H9 (cell line): ENCODE measurements around the gene NEDD9. TPM values are rescaled to one million over a fixed set of nuclear protein-coding genes. Genes with fewer than 3 reads are reported as not detected.

Experiments used
- DNase-seq: peaks from one replicate; pipeline ENCODE4 v3.0.0-alpha.2; 2017
- H2AFZ ChIP-seq: one replicate; pipeline ENCODE4 v1.6.1; 2013; ENCODE audit warnings: mild to moderate bottlenecking, low read length, control low read depth, moderate library complexity
- H2AK5ac ChIP-seq: 2 replicates; pipeline ENCODE4 v1.6.1; 2013; ENCODE audit warnings: low read length, control low read depth, mixed read lengths; ENCODE audit not compliant: insufficient read length
- H2BK120ac ChIP-seq: one replicate; pipeline ENCODE4 v1.6.1; 2013; ENCODE audit warnings: low read depth, mild to moderate bottlenecking, low read length, control low read depth, inconsistent platforms; ENCODE audit not compliant: poor library complexity, severe bottlenecking
- H2BK12ac ChIP-seq: 2 replicates; pipeline ENCODE4 v1.6.1; 2013; ENCODE audit warnings: low read length, control low read depth, mixed read lengths, low read depth; ENCODE audit not compliant: insufficient read length
- H2BK15ac ChIP-seq: 2 replicates; pipeline ENCODE4 v1.6.1; 2013; ENCODE audit warnings: low read depth, low read length, control low read depth
- H2BK20ac ChIP-seq: one replicate; pipeline ENCODE4 v1.6.1; 2013; ENCODE audit warnings: low read depth, mild to moderate bottlenecking, low read length, control low read depth, inconsistent platforms; ENCODE audit not compliant: poor library complexity, severe bottlenecking
- H2BK5ac ChIP-seq: 2 replicates; pipeline ENCODE4 v1.6.1; 2013; ENCODE audit warnings: low read length, control low read depth, mixed read lengths; ENCODE audit not compliant: insufficient read length
- H3K14ac ChIP-seq: 2 replicates; pipeline ENCODE4 v1.6.1; 2013; ENCODE audit warnings: low read length, control low read depth; ENCODE audit not compliant: insufficient read depth
- H3K18ac ChIP-seq: 2 replicates; pipeline ENCODE4 v1.6.1; 2013; ENCODE audit warnings: low read depth, mild to moderate bottlenecking, mixed read lengths, low read length, control low read depth; ENCODE audit not compliant: insufficient read length
- H3K23ac ChIP-seq: 2 replicates; pipeline ENCODE4 v1.6.1; 2013; ENCODE audit warnings: low read length, control low read depth, mixed read lengths, low read depth; ENCODE audit not compliant: insufficient read length
- H3K23me2 ChIP-seq: 2 replicates; pipeline ENCODE4 v1.6.1; 2013; ENCODE audit warnings: low read depth, mild to moderate bottlenecking, mixed read lengths, low read length, control low read depth; ENCODE audit not compliant: insufficient read length, poor library complexity, severe bottlenecking
- H3K27ac ChIP-seq: 2 replicates; pipeline ENCODE4 v1.5.1; 2013; ENCODE audit warnings: low read length, control low read depth, mixed read lengths, low read depth; ENCODE audit not compliant: insufficient read length
- H3K27me3 ChIP-seq: 2 replicates; pipeline ENCODE4 v1.6.1; 2013; ENCODE audit warnings: low read length, control low read depth, inconsistent platforms; ENCODE audit not compliant: insufficient read depth
- H3K4ac ChIP-seq: 2 replicates; pipeline ENCODE4 v1.6.1; 2013; ENCODE audit warnings: low read depth, mild to moderate bottlenecking, control low read depth, inconsistent platforms, low read length, moderate library complexity
- H3K4me1 ChIP-seq: 2 replicates; pipeline ENCODE4 v1.6.1; 2013; ENCODE audit warnings: low read length, control low read depth, inconsistent platforms; ENCODE audit not compliant: insufficient read depth
- H3K4me2 ChIP-seq: 2 replicates; pipeline ENCODE4 v1.6.1; 2013; ENCODE audit warnings: low read length, control low read depth, mixed read lengths; ENCODE audit not compliant: insufficient read length, insufficient read depth
- H3K56ac ChIP-seq: 2 replicates; pipeline ENCODE4 v1.6.1; 2013; ENCODE audit warnings: low read depth, mild to moderate bottlenecking, mixed read lengths, low read length, control low read depth; ENCODE audit not compliant: insufficient read length
- H3K79me1 ChIP-seq: 2 replicates; pipeline ENCODE4 v1.6.1; 2013; ENCODE audit warnings: low read depth, mild to moderate bottlenecking, moderate library complexity, low read length, control low read depth, inconsistent platforms; ENCODE audit not compliant: insufficient read depth, poor library complexity, severe bottlenecking
- H3K79me2 ChIP-seq: 2 replicates; pipeline ENCODE4 v1.6.1; 2013; ENCODE audit warnings: low read length, control low read depth, inconsistent platforms; ENCODE audit not compliant: insufficient read depth
- H3K9ac ChIP-seq: 2 replicates; pipeline ENCODE4 v1.6.1; 2013; ENCODE audit warnings: low read length, control low read depth, mixed read lengths; ENCODE audit not compliant: insufficient read length; ENCODE audit errors: extremely low read depth
- H3K9me3 ChIP-seq: one replicate; pipeline ENCODE4 v1.6.1; 2013; ENCODE audit warnings: low read depth, low read length, inconsistent platforms; ENCODE audit not compliant: control insufficient read depth
- H3T11ph ChIP-seq: one replicate; pipeline ENCODE4 v1.6.1; 2013; ENCODE audit warnings: mild to moderate bottlenecking, low read length, control low read depth, inconsistent platforms
- H4K20me1 ChIP-seq: one replicate; pipeline ENCODE4 v1.6.1; 2013; ENCODE audit not compliant: control insufficient read depth, insufficient read length, insufficient read depth
- H4K5ac ChIP-seq: 2 replicates; pipeline ENCODE4 v1.6.1; 2013; ENCODE audit warnings: low read depth, mild to moderate bottlenecking, mixed read lengths, low read length, control low read depth; ENCODE audit not compliant: insufficient read length
- H4K8ac ChIP-seq: replicated peaks from 2 replicates; pipeline ENCODE4 v1.6.1; 2013; ENCODE audit warnings: low read length, control low read depth, mixed read lengths, low read depth; ENCODE audit not compliant: insufficient read length
- H4K91ac ChIP-seq: 2 replicates; pipeline ENCODE4 v1.6.1; 2013; ENCODE audit warnings: low read depth, mild to moderate bottlenecking, moderate library complexity, mixed read lengths, low read length, control low read depth; ENCODE audit not compliant: insufficient read length
- H3K27ac Mint-ChIP-seq, 3 experiments: 2 replicates in 2 of 3; 3 replicates in 1 of 3; pipeline ENCODE4 v1.8.0; 2020 to 2021; ENCODE audit warnings: mixed read lengths in 3 of 3, mild to moderate bottlenecking in 1 of 3, moderate library complexity in 1 of 3
- H3K27me3 Mint-ChIP-seq: 2 replicates; pipeline ENCODE4 v1.8.0; 2021; ENCODE audit warnings: low read depth, mild to moderate bottlenecking, moderate library complexity, mixed read lengths
- H3K36me3 Mint-ChIP-seq, 3 experiments: 2 replicates in 2 of 3; 3 replicates in 1 of 3; pipeline ENCODE4 v1.8.0; 2020 to 2021; ENCODE audit warnings: low read depth in 3 of 3, mixed read lengths in 3 of 3; ENCODE audit not compliant: insufficient read depth in 1 of 3
- H3K4me1 Mint-ChIP-seq, 2 experiments: 2 replicates each; pipeline ENCODE4 v1.8.0; 2020; ENCODE audit warnings: mixed read lengths in 2 of 2
- H3K4me3 Mint-ChIP-seq, 2 experiments: 2 replicates in 1 of 2; 3 replicates in 1 of 2; pipeline ENCODE4 v1.8.0; 2020 to 2021; ENCODE audit warnings: mild to moderate bottlenecking in 2 of 2, mixed read lengths in 2 of 2, moderate library complexity in 1 of 2
- H3K9me3 Mint-ChIP-seq, 2 experiments: 2 replicates in 1 of 2; 3 replicates in 1 of 2; pipeline ENCODE4 v1.8.0; 2020; ENCODE audit warnings: mild to moderate bottlenecking in 2 of 2, mixed read lengths in 2 of 2, moderate library complexity in 1 of 2
- total RNA-seq: library from RNA; stranded (reverse); gene quantifications from 2 replicates; pipeline ENCODE4 v1.2.1, GENCODE V29; 2021
- TF ChIP-seq, protein P1 (sequence below): fragments of 200-600 bp; sonication (generic); conservative IDR thresholded peaks from 3 replicates; pipeline ENCODE4 v1.8.0; 2021; ENCODE audit warnings: antibody characterized with exemption, mild to moderate bottlenecking

The NEDD9 gene
- total RNA-seq, 1 experiment from 2014 or later, result 5.5 TPM

- H3K14ac ChIP-seq, result no peak overlapping the region
- H3K27me3 ChIP-seq, result no peaks in the 10 kb centered on the region
- H4K20me1 ChIP-seq, result no peaks in the 10 kb centered on the region
- no peak overlapping the region for H2BK20ac ChIP-seq
- no peak overlapping the region for H2BK5ac ChIP-seq
- Mint-ChIP-seq H3K27me3 (no peaks in the 10 kb centered on the region), H3K27ac (no peak overlapping the region), H3K4me3 (no peak overlapping the region), H3K4me1 (peaks cover 36 to 40% of the 10 kb centered on the region in 2 experiments), H3K9me3 (no peaks in the 10 kb centered on the region; a peak in 1 of 5 replicates), H3K36me3 (no peaks in the 10 kb centered on the region)
- DNase-seq, result no peak
- H3K56ac ChIP-seq, result no peak overlapping the region
- no peaks in the 10 kb centered on the region for H3K9me3 ChIP-seq
- H3K9ac ChIP-seq, result no peak overlapping the region
- TF ChIP-seq, protein P1, sequence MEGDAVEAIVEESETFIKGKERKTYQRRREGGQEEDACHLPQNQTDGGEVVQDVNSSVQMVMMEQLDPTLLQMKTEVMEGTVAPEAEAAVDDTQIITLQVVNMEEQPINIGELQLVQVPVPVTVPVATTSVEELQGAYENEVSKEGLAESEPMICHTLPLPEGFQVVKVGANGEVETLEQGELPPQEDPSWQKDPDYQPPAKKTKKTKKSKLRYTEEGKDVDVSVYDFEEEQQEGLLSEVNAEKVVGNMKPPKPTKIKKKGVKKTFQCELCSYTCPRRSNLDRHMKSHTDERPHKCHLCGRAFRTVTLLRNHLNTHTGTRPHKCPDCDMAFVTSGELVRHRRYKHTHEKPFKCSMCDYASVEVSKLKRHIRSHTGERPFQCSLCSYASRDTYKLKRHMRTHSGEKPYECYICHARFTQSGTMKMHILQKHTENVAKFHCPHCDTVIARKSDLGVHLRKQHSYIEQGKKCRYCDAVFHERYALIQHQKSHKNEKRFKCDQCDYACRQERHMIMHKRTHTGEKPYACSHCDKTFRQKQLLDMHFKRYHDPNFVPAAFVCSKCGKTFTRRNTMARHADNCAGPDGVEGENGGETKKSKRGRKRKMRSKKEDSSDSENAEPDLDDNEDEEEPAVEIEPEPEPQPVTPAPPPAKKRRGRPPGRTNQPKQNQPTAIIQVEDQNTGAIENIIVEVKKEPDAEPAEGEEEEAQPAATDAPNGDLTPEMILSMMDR, result no peak
- H2BK15ac ChIP-seq, result no peak overlapping the region
- H3K27ac ChIP-seq, result no peak overlapping the region
- H2AFZ ChIP-seq, result no peak overlapping the region
- H2BK120ac ChIP-seq, result no peak overlapping the region
- H4K91ac ChIP-seq, result no peak overlapping the region
- H3K23ac ChIP-seq, result no peak overlapping the region
- H4K8ac ChIP-seq, result no peak overlapping the region
- no peaks in the 10 kb centered on the region for H3K4me1 ChIP-seq
- no peaks in the 10 kb centered on the region for H3K79me1 ChIP-seq
- no peaks in the 10 kb centered on the region for H3K79me2 ChIP-seq
- H4K5ac ChIP-seq, result no peak overlapping the region
- peaks cover 10% of the 10 kb centered on the region for H3K23me2 ChIP-seq
- H2AK5ac ChIP-seq, result no peak overlapping the region
- no peak overlapping the region for H3T11ph ChIP-seq
- H3K4ac ChIP-seq, result no peak overlapping the region
- H2BK12ac ChIP-seq, result no peak overlapping the region
- no peak overlapping the region for H3K18ac ChIP-seq
- H3K4me2 ChIP-seq, result no peak overlapping the region
Observed at GRCh38 chr6:11235062-11235461, 2.6 kb upstream of the NEDD9 start.
